ENCODE data around the gene PARD6G. TPM values are rescaled to one million over a fixed set of nuclear protein-coding genes. Genes with fewer than 3 reads are reported as not detected.

Gene PARD6G, protein sequence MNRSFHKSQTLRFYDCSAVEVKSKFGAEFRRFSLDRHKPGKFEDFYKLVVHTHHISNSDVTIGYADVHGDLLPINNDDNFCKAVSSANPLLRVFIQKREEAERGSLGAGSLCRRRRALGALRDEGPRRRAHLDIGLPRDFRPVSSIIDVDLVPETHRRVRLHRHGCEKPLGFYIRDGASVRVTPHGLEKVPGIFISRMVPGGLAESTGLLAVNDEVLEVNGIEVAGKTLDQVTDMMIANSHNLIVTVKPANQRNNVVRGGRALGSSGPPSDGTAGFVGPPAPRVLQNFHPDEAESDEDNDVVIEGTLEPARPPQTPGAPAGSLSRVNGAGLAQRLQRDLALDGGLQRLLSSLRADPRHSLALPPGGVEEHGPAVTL
- total RNA-seq (2022; extraction: Qiagen RNA extraction) = 1.8 to 2.8 TPM (median 2.3 TPM) in 5 replicates

DNA sequence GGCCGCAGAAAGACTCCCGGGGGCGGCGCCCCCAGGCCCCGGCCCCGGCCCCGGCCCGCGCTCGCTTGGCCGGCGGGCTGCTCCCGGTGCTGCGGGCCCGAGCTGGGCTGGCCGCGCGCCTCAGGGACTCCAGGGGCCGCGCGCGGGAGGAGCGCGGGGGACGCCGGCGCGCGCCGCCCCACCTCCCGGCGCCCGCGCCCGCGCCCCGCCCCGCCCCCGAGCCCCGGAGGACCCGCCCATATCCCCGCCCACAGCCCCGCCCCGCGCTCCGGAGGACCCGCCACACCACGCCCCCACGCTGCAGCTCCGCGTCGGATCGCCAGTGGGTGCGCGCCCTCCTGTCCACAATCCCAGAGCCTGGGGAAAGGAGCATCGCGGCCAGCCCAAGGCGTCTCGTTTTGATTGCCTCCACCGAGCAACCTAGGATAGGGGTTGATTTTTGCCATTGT, at the start of gene PARD6G:
Gene PARD6G (minus strand): TSS at position 122 of the 449 bp plus-strand sequence. CDS start 166 bp downstream, outside the sequence.

DNA sequence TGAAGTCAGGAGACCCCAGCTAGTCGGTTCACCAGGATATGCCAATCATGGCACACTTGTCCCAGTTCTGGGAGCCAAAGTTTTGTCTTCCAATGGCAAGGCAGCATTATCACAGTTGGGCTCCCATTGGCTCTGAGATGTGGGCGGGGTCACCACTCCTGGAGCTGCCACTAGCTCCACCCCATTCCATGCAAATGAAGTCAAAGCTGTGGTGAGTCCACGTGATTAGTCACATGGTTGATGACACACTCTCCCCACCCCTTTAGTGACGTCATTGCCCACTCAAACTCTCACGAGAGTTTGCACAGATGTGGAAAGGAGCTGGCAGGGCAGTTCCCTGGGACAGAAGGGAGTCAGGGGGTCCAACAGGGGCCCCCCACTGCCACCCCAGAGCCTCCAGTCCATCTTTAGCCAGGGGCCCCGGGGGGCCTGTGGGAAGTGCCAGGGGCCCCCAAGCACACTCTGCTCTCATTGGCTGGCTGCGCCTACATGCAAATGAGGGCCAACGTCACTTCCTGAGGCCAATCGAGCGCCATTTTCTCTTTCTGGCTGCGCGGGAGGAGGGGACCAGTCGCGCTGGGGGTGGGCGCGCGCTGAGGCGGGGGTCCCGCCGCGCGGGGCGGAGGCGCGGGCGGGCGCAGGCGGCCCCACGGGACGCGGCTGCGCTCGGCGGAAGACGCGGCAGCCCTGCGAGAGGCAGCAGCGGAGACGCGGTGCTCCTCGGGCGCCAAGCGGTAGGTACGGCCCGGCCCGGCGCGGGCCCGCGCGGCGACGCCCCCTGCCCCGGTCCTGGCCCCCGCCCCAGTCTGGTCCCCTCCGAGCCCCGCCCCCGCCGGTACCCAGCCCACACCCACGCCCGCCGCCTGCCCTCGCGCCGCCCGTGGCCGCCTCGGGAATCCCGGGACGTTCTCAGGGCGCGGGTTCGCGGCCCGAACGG, 138.3 kb downstream of the PARD6G start, which contains the start of gene ADNP2:
Gene ADNP2 (plus strand): TSS at position 524 of the 937 bp plus-strand sequence. CDS start 8,281 bp downstream, outside the sequence.

Other genes with a start within 250 kb of the PARD6G start
- 28.9 to 34.0 TPM (median 30.3 TPM) in 5 replicates for gene RBFA, start 213.1 kb downstream of the PARD6G start, total RNA-seq (2022; extraction: Qiagen RNA extraction)
- gene ADNP2, start 138.3 kb downstream of the PARD6G start, total RNA-seq (2022; extraction: Qiagen RNA extraction) = 11.2 to 14.3 TPM (median 12.7 TPM) in 5 replicates